IMR-90 (cell line): ENCODE results near the gene PPM1M. TPM values are rescaled to one million over a fixed set of nuclear protein-coding genes. Genes with fewer than 3 reads are reported as not detected.

Experiments used
- ATAC-seq: fragments of 200-7000 bp; cut with Tn5 transposase; 2 replicates; pipeline ENCODE4 v1.9.1; 2020; ENCODE audit warnings: low read depth, mild to moderate bottlenecking, moderate library complexity
- BruUV-seq: library from RNA; stranded (reverse); fragments of 400-500 nt; replicated peaks from 2 replicates; lab custom pipeline; 2021; lab: Mats Ljungman, UMichigan
- CTCF ChIA-PET: fragments of 300-600 bp; formaldehyde crosslinking; extraction: SDS; loops from one replicate; lab custom pipeline; 2021; ENCODE audit warnings: antibody characterized with exemption; lab: Yijun Ruan, JAX
- POLR2A ChIA-PET: fragments of 300-600 bp; sonication (Branson Sonifier 250); formaldehyde crosslinking; loops from one replicate; lab custom pipeline; 2022; ENCODE audit warnings: antibody characterized with exemption; ENCODE audit not compliant: unreplicated experiment; lab: Charles Lee
- DNase-seq: peaks from one replicate; pipeline ENCODE4 v3.0.0; 2013
- H2AFZ ChIP-seq: replicated peaks from 2 replicates; pipeline ENCODE3; 2013; ENCODE audit warnings: low read length, mild to moderate bottlenecking; ENCODE audit not compliant: poor library complexity
- H2AK5ac ChIP-seq: 2 replicates; pipeline ENCODE4 v1.6.1; 2013; ENCODE audit warnings: low read depth, low read length, inconsistent platforms
- H2AK9ac ChIP-seq: replicated peaks from 2 replicates; pipeline ENCODE3; 2013; ENCODE audit warnings: mild to moderate bottlenecking, low read depth, low read length, moderate library complexity; ENCODE audit not compliant: poor library complexity
- H2BK120ac ChIP-seq: 2 replicates; pipeline ENCODE4 v1.6.1; 2013; ENCODE audit warnings: low read depth, low read length, inconsistent platforms
- H2BK15ac ChIP-seq: 3 replicates; pipeline ENCODE4 v1.6.1; 2013; ENCODE audit warnings: low read depth, low read length, inconsistent platforms
- H2BK20ac ChIP-seq: 2 replicates; pipeline ENCODE4 v1.6.1; 2013; ENCODE audit warnings: low read depth, mild to moderate bottlenecking, inconsistent platforms, low read length, moderate library complexity
- H2BK5ac ChIP-seq: 2 replicates; pipeline ENCODE4 v1.6.1; 2013; ENCODE audit warnings: mild to moderate bottlenecking, low read depth, low read length, inconsistent platforms; ENCODE audit not compliant: poor library complexity, severe bottlenecking
- H3K14ac ChIP-seq: replicated peaks from 2 replicates; pipeline ENCODE4 v1.6.1; 2013; ENCODE audit warnings: low read depth, low read length, inconsistent platforms
- H3K18ac ChIP-seq: 2 replicates; pipeline ENCODE4 v1.6.1; 2013; ENCODE audit warnings: low read depth, low read length, control low read depth
- H3K23ac ChIP-seq: 2 replicates; pipeline ENCODE4 v1.6.1; 2013; ENCODE audit warnings: low read depth, low read length, inconsistent platforms
- H3K27ac ChIP-seq: 2 replicates; pipeline ENCODE4 v1.5.1; 2013; ENCODE audit warnings: mild to moderate bottlenecking, control low read depth, low read length; ENCODE audit not compliant: insufficient read depth
- H3K27me3 ChIP-seq: 2 replicates; pipeline ENCODE4 v1.6.1; 2013; ENCODE audit warnings: low read length; ENCODE audit not compliant: control insufficient read depth, insufficient read depth
- H3K36me3 ChIP-seq: 2 replicates; pipeline ENCODE4 v1.6.1; 2013; ENCODE audit warnings: low read length, mixed read lengths; ENCODE audit not compliant: control insufficient read depth, insufficient read depth
- H3K4ac ChIP-seq: 2 replicates; pipeline ENCODE4 v1.6.1; 2013; ENCODE audit warnings: low read depth, low read length, inconsistent platforms
- H3K4me1 ChIP-seq: 2 replicates; pipeline ENCODE4 v1.6.1; 2013; ENCODE audit warnings: low read length, mixed read lengths; ENCODE audit not compliant: control insufficient read depth, insufficient read depth
- H3K4me2 ChIP-seq: 2 replicates; pipeline ENCODE4 v1.6.1; 2013; ENCODE audit warnings: low read depth, mild to moderate bottlenecking, control low read depth, low read length, moderate library complexity
- H3K4me3 ChIP-seq: 2 replicates; pipeline ENCODE4 v1.5.1; 2013; ENCODE audit warnings: low read depth, mild to moderate bottlenecking, control low read depth, low read length, moderate library complexity; ENCODE audit not compliant: insufficient read depth
- H3K56ac ChIP-seq: 2 replicates; pipeline ENCODE4 v1.6.1; 2013; ENCODE audit warnings: low read length, inconsistent platforms; ENCODE audit not compliant: insufficient read depth; ENCODE audit errors: extremely low read depth
- H3K79me1 ChIP-seq, 2 experiments: 2 replicates each; pipeline ENCODE4 v1.6.1; 2013; ENCODE audit warnings: low read length in 2 of 2, inconsistent platforms in 1 of 2, low read depth in 1 of 2
- H3K9ac ChIP-seq: 2 replicates; pipeline ENCODE4 v1.6.1; 2013; ENCODE audit warnings: low read depth, low read length, control low read depth
- H3K9me1 ChIP-seq: 2 replicates; pipeline ENCODE4 v1.6.1; 2013; ENCODE audit warnings: low read length, inconsistent platforms; ENCODE audit not compliant: insufficient read depth
- H3K9me3 ChIP-seq: 2 replicates; pipeline ENCODE4 v1.6.1; 2013; ENCODE audit warnings: low read length; ENCODE audit not compliant: control insufficient read depth, insufficient read depth
- H4K20me1 ChIP-seq: 2 replicates; pipeline ENCODE4 v1.6.1; 2013; ENCODE audit warnings: low read length, inconsistent platforms; ENCODE audit not compliant: insufficient read depth
- H4K5ac ChIP-seq: 2 replicates; pipeline ENCODE4 v1.6.1; 2013; ENCODE audit warnings: mild to moderate bottlenecking, low read depth, low read length, control low read depth
- H4K8ac ChIP-seq, 2 experiments: 2 replicates each; pipeline ENCODE4 v1.6.1; 2013; ENCODE audit warnings: low read depth in 2 of 2, low read length in 2 of 2, control low read depth in 1 of 2, inconsistent platforms in 1 of 2
- H4K91ac ChIP-seq: 2 replicates; pipeline ENCODE4 v1.6.1; 2013; ENCODE audit warnings: low read depth, low read length, inconsistent platforms; ENCODE audit not compliant: insufficient read depth
- CHD1 ChIP-seq: IDR thresholded peaks from 2 replicates; pipeline ENCODE4 v1.6.1; 2012; ENCODE audit warnings: low read depth, low read length, improper control_type of control experiment
- MAFK ChIP-seq: IDR thresholded peaks from 2 replicates; pipeline ENCODE4 v1.6.1; 2012; ENCODE audit warnings: low read depth, low read length, improper control_type of control experiment
- MAZ ChIP-seq: IDR thresholded peaks from 2 replicates; pipeline ENCODE4 v1.6.1; 2012; ENCODE audit warnings: low read depth, mild to moderate bottlenecking, low read length, improper control_type of control experiment, moderate library complexity, borderline replicate concordance
- POLR2A ChIP-seq: IDR thresholded peaks from 2 replicates; pipeline ENCODE4 v1.6.1; 2012; ENCODE audit warnings: mild to moderate bottlenecking, low read depth, low read length
- RCOR1 ChIP-seq: IDR thresholded peaks from 2 replicates; pipeline ENCODE4 v1.6.1; 2012; ENCODE audit warnings: mild to moderate bottlenecking, low read length, improper control_type of control experiment; ENCODE audit not compliant: insufficient replicate concordance
- RFX5 ChIP-seq: IDR thresholded peaks from 2 replicates; pipeline ENCODE4 v1.8.0; 2012; ENCODE audit warnings: low read depth, mild to moderate bottlenecking, low read length, moderate library complexity
- WGBS, 2 experiments: methylation state at CpG; one replicate each; pipeline versions ENCODE4 v1.1.5 to v1.1.7; 2013; ENCODE audit warnings: missing lambda C conversion rate in 2 of 2; ENCODE audit not compliant: insufficient read length in 1 of 2; ENCODE audit errors: extremely low coverage in 2 of 2; 5-methylcytosine and 5-hydroxymethylcytosine counted together
- dilution Hi-C: fragments of 300-500 bp; cut with HindIII; formaldehyde crosslinking; loops from one replicate; pipeline ENCODE4 v1.14.3; 2018; ENCODE audit warnings: low sequenced_read_pairs; ENCODE audit not compliant: unreplicated experiment
- in situ Hi-C: fragments of 300-500 bp; cut with MboI; formaldehyde crosslinking; loops from 3 replicates; pipeline ENCODE4 v1.14.3; 2019; ENCODE audit warnings: low sequenced_read_pairs, inconsistent platforms, mixed read lengths
- intact Hi-C: fragments of 100-400 bp; cut with micrococcal nuclease; formaldehyde crosslinking; loops from 2 replicates; pipeline ENCODE4 v1.10.0; 2022
- polyA plus RNA-seq, 3 experiments: library from polyadenylated mRNA; depleted of rRNA; stranded (reverse); fragments of >200 nt; gene quantifications; 2 replicates each; pipeline ENCODE4 v1.2.3, GENCODE V29; 2012; ENCODE audit warnings: low replicate concordance in 1 of 3
- total RNA-seq: library from RNA; depleted of rRNA; stranded (reverse); fragments of >200 nt; gene quantifications from 2 replicates; pipeline ENCODE4 v1.2.3, GENCODE V29; 2012

PPM1M gene
- total and polyA plus RNA-seq, 2 of the 4 experiments (the other 2 are of a cell fraction) = 12.2 to 18.1 TPM

DNA sequence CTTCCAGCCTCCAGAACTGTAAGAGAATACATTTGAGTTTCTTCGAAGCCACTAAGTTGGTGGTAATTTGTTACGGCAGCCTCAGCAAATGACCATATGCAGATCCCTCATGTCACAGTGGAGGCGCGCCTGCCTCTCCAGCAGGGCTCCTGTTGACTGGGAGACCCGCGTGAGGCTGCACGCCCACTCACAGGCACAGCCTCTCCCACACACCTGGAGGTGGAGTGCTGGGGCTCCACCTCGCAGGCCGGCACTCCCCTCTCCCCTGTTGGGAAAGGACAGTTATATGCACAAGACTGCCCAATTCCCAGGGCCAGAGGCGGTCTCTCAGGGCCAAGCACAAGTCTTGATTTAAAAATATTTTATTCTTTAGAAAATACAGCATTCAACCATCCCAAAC, 17.3 kb upstream of the PPM1M start:
- Histone ChIP-seq H3K79me1 (peaks cover 5 to 22% of the 10 kb centered on the region in 2 experiments; a peak in 3 of 4 replicates), H3K9me1 (no peaks in the 10 kb centered on the region), H2BK120ac (no peak overlapping the region), H3K14ac (no peak overlapping the region), H4K8ac (no peak overlapping the region), H3K56ac (no peak overlapping the region), H4K20me1 (peaks cover 26% of the 10 kb centered on the region), H4K91ac (no peak overlapping the region), H2AFZ (no peak overlapping the region), H3K23ac (no peak overlapping the region), H3K4me2 (no peak overlapping the region), H2BK20ac (no peak overlapping the region), H3K4ac (no peak overlapping the region), H2BK15ac (no peak overlapping the region), H2AK9ac (no peak overlapping the region), H3K27me3 (no peaks in the 10 kb centered on the region), H3K4me1 (no peaks in the 10 kb centered on the region), H4K5ac (no peak overlapping the region), H2BK5ac (no peak overlapping the region), H3K36me3 (peaks cover 47% of the 10 kb centered on the region), H3K18ac (no peak overlapping the region), H3K27ac (no peak overlapping the region), H3K9me3 (no peaks in the 10 kb centered on the region), H2AK5ac (no peak overlapping the region), H3K4me3 (no peak overlapping the region), H3K9ac (no peak overlapping the region)
- ATAC-seq (no peak), DNase-seq (no peak)
- TF ChIP-seq CHD1 (no peak), MAFK (no peak), RCOR1 (no peak), MAZ (no peak), POLR2A (no peak), RFX5 (no peak)
- intact Hi-C loops = no loop called here
- WGBS, 2 experiments = no CpG with 5 or more reads among the region's 10 CpGs
- BruUV-seq = no TSS peak
- dilution Hi-C loops = no loop called here
- POLR2A ChIA-PET = no interaction called here
- in situ Hi-C loops = no loop called here
- CTCF ChIA-PET = no interaction called here
